Skin epidermis (tissue), 12 donors: ENCODE results near the gene C2.
A peak's percentile ranks its signal among the peaks of the same experiment; 100 is the strongest.
"Not testable (repeated sequence)": the region's sequence is repeated elsewhere in the genome, so short reads cannot be mapped to it uniquely, and the experiment has no call there.

Source experiments
- H3K27ac ChIP-seq, 21 experiments: fragments of 200-600 bp; sonication (generic) in 11 of 21; one replicate each; pipeline ENCODE4 v1.5.0; 2020; ENCODE audit warnings: mild to moderate bottlenecking in 3 of 21, inconsistent platforms in 2 of 21, moderate library complexity in 2 of 21
- H3K4me3 ChIP-seq, 7 experiments: fragments of 200-600 bp; sonication (generic) in 2 of 7; one replicate each; pipeline ENCODE4 v1.5.0; 2020; ENCODE audit warnings: inconsistent platforms in 2 of 7, mild to moderate bottlenecking in 2 of 7, moderate library complexity in 1 of 7

The C2 gene

DNA sequence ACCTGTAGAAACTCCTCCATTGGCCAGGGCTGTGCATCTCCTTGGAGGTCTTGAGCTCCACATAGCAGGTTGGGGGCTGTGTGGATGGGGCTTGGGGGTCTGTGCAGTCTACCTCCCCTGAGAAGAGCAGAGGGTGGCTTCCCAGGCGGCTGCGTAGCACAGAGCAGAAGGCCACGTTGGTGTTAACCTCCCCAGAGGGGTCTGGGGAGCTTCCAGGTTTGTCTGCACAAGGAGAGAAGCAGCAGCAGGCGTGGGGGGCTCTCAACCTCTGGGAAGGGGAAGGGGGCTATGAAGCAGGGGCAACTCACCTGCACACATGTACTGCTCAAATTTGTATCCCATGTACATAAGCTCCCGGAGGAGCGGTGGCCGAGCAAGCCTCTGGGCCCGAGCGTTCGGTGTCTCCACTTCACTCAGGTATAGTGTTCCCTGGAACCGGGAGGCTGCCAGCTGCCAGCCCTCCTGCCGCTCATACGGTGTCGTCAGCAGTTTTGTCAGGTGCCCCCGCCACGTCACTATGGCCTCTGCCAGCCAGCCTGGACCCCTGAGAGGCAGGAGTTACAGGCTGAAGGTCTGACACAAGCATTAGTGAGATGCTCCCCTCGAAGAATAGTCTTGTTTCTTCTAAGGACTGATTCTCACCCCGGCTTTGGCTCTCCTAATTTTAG, 43.2 kb downstream of the C2 start:
- peak overlapping the region in 18 of 21 experiments; percentile 89 to 98 (median 94) for H3K27ac ChIP-seq
- peak overlapping the region in 6 of 7 experiments; percentile 60 to 82 (median 76) for H3K4me3 ChIP-seq

GRCh38 chr6:31971279-31971992, 43.9 kb downstream of the C2 start:
- peak overlapping the region in 20 of 21 experiments; percentile 83 to 98 (median 94) for H3K27ac ChIP-seq
- H3K4me3 ChIP-seq = peak overlapping the region; percentile 43 to 82 (median 75)

- H3K27ac ChIP-seq = peak within 1 kb of the TSS; percentile 51 to 98 (median 93)
- H3K4me3 ChIP-seq = peak within 1 kb of the TSS; percentile 43 to 82 (median 75)
Observed at GRCh38 chr6:31971993-31972708, 44.6 kb downstream of the C2 start, which contains the start of gene DXO. Gene DXO (minus strand): TSS chr6:31972138. CDS start chr6:31971675, 463 bp downstream.

DNA sequence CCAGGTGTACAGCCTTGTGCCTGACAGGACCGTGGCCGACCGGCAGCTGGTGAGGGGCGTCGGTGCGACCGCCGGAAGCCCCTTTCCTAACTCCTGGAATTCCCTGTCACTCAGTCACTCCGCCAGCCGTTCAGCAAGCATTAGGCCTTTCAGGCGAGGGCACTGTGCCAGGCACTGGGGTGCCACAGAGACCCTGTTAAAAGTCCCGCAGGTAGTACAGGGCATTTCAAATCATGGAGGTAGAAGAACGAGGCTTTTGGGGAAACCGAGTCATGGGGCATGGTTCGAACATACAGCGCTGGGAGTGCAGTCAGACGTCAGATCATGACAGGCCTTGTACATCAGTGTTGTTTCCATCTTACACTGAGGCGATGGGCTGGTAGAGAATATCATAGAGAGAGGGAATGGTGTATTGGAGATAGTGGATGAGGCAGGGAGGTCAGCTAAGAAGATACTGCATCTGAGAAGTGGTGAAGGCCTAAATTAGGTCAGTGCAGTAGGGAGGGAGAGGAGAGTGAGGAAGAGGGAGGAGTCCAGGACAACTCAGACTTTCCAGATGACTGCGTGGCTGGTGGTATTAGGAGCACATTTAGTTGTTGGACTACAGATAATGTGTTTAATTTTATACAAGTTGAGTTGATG, 45.3 kb downstream of the C2 start:
- Histone ChIP-seq H3K4me3 (peak overlapping the region; percentile 43 to 82 (median 75)), H3K27ac (peak overlapping the region; percentile 51 to 98 (median 93))

GRCh38 chr6:31976065-31976464, 48.5 kb downstream of the C2 start:
- not testable (repeated sequence) for H3K4me3 ChIP-seq, H3K27ac ChIP-seq

- Histone ChIP-seq H3K27ac (peak overlapping the region in 1 of 21 experiments; percentile 13), H3K4me3 (no peak overlapping the region)
Observed at GRCh38 chr6:31977816-31978431, 50.4 kb downstream of the C2 start.

DNA sequence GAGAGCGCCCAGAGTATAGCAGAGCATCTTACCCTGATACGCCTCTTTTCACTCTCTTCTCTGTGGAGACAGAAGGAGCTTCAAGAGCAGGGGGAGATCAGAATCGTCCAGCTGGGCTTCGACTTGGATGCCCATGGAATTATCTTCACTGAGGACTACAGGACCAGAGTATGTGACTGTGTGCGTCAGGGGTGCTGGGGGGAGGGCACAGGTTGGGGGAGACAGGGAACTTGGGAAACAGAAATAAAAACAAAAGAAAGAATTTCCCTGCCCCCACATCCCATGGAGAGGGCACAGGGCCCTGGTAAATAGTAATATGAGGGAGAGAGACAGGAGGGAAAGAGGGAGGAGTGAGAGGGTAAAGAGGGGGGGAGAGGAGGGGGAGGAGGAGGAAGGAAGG, 51.3 kb downstream of the C2 start:
- H3K4me3 ChIP-seq = no peak overlapping the region

GRCh38 chr6:31979238-31979898, 51.9 kb downstream of the C2 start:
- no peak overlapping the region for H3K4me3 ChIP-seq
- no peak overlapping the region for H3K27ac ChIP-seq

More for the DNA sequence above, 51.3 kb downstream of the C2 start:
- peak overlapping the region in 1 of 21 experiments; percentile 13 for H3K27ac ChIP-seq

GRCh38 chr6:31980195-31980876, 52.8 kb downstream of the C2 start:
- H3K27ac ChIP-seq, H3K4me3 ChIP-seq: not testable (repeated sequence)

- H3K4me3 ChIP-seq, H3K27ac ChIP-seq: not testable (repeated sequence)
Observed at GRCh38 chr6:31980998-31981397, 53.5 kb downstream of the C2 start.

- H3K4me3 ChIP-seq, H3K27ac ChIP-seq: not testable (repeated sequence)
Observed at GRCh38 chr6:31981744-31982143, 54.2 kb downstream of the C2 start, which contains the start of gene C4A. Gene C4A (plus strand): TSS chr6:31982057. CDS start chr6:31982108, 51 bp downstream.

GRCh38 chr6:31989363-31989762, 61.8 kb downstream of the C2 start:
- not testable (repeated sequence) for H3K27ac ChIP-seq, H3K4me3 ChIP-seq

DNA sequence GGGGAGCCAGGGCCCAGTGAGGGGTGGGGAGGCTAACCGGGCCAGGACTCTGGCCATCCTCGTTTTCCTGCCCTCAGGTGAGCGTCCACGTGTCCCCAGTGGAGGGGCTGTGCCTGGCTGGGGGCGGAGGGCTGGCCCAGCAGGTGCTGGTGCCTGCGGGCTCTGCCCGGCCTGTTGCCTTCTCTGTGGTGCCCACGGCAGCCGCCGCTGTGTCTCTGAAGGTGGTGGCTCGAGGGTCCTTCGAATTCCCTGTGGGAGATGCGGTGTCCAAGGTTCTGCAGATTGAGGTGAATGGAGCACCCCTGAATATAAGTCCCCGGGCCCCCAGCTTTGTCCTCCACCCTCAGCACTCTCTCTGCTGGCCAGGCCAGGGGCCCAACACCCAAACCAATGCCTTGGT, 66.9 kb downstream of the C2 start:
- H3K27ac ChIP-seq, H3K4me3 ChIP-seq: not testable (repeated sequence)
